ENCODE measurements around the gene CDH4. TPM values are rescaled to one million over a fixed set of nuclear protein-coding genes. Genes with fewer than 3 reads are reported as not detected.

The CDH4 gene
- total and polyA plus RNA-seq, 4 donors = 5.8 to 24.1 (median 17.1) TPM

DNA sequence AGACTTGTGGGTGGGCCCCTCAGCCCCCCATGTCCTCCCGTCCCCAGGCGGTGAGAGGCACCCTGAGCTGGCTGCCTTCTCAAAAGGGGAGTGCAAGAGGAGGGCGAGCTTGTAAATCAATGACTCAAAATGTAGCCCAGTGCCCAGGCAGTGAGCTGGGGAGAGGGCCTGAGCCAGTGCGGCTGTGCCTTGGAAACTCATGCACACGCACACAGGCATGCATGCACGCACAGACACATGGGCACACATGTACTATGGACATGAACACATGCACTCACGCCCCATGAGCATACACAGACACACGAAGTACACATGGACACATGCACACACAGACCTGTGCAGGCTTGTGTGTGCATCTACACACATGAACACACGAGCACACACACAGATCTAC lies 680.1 kb downstream of the CDH4 start:
- Histone ChIP-seq H3K27me3 (ENCODE audit: control insufficient read depth, insufficient read depth, low read length) (no peaks in the 10 kb centered on the region), H3K9me3 (ENCODE audit: control insufficient read depth, insufficient read depth, low read length) (no peaks in the 10 kb centered on the region), H3K4me1 (ENCODE audit: control insufficient read depth, insufficient read depth, low read length) (peaks cover 5% of the 10 kb centered on the region), H3K4me3 (ENCODE audit: low read depth, low read length) (no peak overlapping the region), H3K36me3 (ENCODE audit: control insufficient read depth, insufficient read depth, low read length) (peaks cover 72% of the 10 kb centered on the region), H3K27ac (ENCODE audit: low read depth, low read length) (no peak overlapping the region)
- no peak for DNase-seq (ENCODE audit: low read depth in 4 of 6, low spot score in 6 of 6)
- WGBS (ENCODE audit: insufficient coverage) = 89% methylated on average over 9 of the region's 9 CpGs

DNA sequence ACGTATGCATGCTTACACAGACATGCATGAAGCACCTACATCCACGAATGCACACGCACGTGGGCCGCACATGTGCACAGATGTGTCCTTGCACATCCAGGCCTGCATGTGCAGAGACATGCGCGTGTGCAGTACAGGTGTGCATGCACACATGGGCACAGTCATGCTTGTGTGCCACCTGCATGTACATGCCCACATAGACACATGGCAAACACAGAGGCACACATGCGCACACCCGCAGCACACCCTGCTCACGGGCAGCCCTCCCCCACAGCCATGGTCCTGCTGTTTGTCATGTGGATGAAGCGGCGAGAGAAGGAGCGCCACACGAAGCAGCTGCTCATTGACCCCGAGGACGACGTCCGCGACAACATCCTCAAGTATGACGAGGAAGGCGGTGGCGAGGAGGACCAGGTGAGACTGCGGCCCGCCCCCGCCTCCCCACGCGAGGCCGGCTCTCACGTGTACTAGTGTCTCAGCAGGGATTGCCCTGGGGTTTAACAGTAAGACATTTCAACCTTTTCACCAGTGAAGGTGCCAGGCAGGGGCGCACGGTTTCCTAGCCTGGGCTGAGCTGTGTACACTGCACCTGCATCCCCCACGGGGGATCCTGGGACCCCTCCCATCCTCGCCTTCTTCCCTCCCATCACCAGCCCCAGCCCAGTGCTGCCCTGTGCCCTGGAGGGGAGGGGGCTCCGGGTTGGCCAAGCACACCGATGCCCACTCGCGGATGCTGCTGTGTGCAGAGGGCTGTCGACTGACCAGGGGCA lies 680.8 kb downstream of the CDH4 start:
- WGBS (ENCODE audit: insufficient coverage) = 91% methylated on average over 35 of the region's 38 CpGs
- H3K36me3 ChIP-seq (ENCODE audit: control insufficient read depth, insufficient read depth, low read length) = peaks cover 72% of the 10 kb centered on the region
- no peaks in the 10 kb centered on the region for H3K27me3 ChIP-seq (ENCODE audit: control insufficient read depth, insufficient read depth, low read length)
- H3K4me3 ChIP-seq (ENCODE audit: low read depth, low read length) = no peak overlapping the region
- H3K4me1 ChIP-seq (ENCODE audit: control insufficient read depth, insufficient read depth, low read length) = peaks cover 5% of the 10 kb centered on the region
- no peaks in the 10 kb centered on the region for H3K9me3 ChIP-seq (ENCODE audit: control insufficient read depth, insufficient read depth, low read length)
- no peak for DNase-seq (ENCODE audit: low read depth in 4 of 6, low spot score in 6 of 6)
- H3K27ac ChIP-seq (ENCODE audit: low read depth, low read length) = no peak overlapping the region

DNA sequence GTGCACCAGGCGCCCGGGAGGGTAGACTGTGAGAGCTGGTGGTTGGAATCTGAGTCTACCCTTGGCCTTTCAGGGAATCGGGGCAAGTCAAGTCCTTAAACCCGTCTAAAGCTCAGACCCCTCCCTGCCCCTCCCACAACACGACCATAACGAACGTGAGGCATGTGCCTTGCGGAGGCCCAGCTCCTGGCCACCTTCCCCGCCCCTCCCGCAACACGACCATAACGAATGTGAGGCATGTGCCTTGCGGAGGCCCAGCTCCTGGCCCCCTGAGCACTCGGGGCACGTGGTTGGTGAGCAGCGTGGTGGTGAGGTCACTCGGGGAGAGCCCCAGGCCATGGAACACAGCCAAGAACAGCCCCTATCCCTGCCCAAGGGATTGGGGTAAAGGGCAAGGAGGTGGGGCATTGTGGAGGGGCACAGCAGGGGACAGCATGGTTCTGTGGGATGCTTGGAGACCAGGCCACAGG lies 681.5 kb downstream of the CDH4 start:
- H3K36me3 ChIP-seq (ENCODE audit: control insufficient read depth, insufficient read depth, low read length) = peaks cover 72% of the 10 kb centered on the region
- H3K9me3 ChIP-seq (ENCODE audit: control insufficient read depth, insufficient read depth, low read length) = no peaks in the 10 kb centered on the region
- WGBS (ENCODE audit: insufficient coverage) = 55% methylated on average over 15 of the region's 17 CpGs
- DNase-seq (ENCODE audit: low read depth in 4 of 6, low spot score in 6 of 6) = no peak
- H3K27ac ChIP-seq (ENCODE audit: low read depth, low read length) = no peak overlapping the region
- no peaks in the 10 kb centered on the region for H3K27me3 ChIP-seq (ENCODE audit: control insufficient read depth, insufficient read depth, low read length)
- no peak overlapping the region for H3K4me3 ChIP-seq (ENCODE audit: low read depth, low read length)
- H3K4me1 ChIP-seq (ENCODE audit: control insufficient read depth, insufficient read depth, low read length) = peaks cover 5% of the 10 kb centered on the region

DNA sequence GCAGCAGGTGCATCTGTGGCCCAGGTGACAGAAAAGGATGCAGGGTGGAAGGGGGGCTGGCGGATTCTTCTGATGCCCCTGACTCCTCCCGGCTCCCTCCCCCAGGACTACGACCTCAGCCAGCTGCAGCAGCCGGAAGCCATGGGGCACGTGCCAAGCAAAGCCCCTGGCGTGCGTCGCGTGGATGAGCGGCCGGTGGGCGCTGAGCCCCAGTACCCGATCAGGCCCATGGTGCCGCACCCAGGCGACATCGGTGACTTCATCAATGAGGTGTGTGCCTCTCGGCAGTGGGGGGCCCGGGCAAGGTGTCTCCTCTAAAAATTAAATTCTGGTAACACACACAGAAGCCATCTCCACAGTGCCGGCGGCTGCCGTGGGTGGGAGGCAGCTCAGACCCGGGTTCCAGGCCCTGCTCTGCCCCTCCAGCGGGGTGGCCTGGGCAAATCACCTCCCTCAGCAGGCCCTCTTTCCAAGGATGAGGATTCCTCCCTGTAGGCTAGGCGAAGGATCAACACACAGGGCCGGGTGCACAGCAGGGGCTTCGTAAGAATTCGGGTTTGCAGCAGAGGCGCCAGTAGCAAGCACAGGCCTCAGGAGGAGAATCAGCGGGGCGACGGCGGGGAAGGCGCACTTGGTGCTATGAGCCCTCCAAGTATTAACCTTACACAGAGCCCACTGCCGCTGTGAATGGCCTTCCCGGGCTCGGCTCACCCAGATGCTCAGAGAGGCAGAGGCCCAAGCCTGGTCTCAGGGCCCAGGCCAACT lies 682.1 kb downstream of the CDH4 start:
- 77% methylated on average over 35 of the region's 36 CpGs for WGBS (ENCODE audit: insufficient coverage)
- Histone ChIP-seq H3K27ac (ENCODE audit: low read depth, low read length) (no peak overlapping the region), H3K4me1 (ENCODE audit: control insufficient read depth, insufficient read depth, low read length) (peaks cover 5% of the 10 kb centered on the region), H3K36me3 (ENCODE audit: control insufficient read depth, insufficient read depth, low read length) (peaks cover 77% of the 10 kb centered on the region), H3K27me3 (ENCODE audit: control insufficient read depth, insufficient read depth, low read length) (no peaks in the 10 kb centered on the region), H3K4me3 (ENCODE audit: low read depth, low read length) (no peak overlapping the region), H3K9me3 (ENCODE audit: control insufficient read depth, insufficient read depth, low read length) (no peaks in the 10 kb centered on the region)
- DNase-seq (ENCODE audit: low read depth in 4 of 6, low spot score in 6 of 6) = no peak

DNA sequence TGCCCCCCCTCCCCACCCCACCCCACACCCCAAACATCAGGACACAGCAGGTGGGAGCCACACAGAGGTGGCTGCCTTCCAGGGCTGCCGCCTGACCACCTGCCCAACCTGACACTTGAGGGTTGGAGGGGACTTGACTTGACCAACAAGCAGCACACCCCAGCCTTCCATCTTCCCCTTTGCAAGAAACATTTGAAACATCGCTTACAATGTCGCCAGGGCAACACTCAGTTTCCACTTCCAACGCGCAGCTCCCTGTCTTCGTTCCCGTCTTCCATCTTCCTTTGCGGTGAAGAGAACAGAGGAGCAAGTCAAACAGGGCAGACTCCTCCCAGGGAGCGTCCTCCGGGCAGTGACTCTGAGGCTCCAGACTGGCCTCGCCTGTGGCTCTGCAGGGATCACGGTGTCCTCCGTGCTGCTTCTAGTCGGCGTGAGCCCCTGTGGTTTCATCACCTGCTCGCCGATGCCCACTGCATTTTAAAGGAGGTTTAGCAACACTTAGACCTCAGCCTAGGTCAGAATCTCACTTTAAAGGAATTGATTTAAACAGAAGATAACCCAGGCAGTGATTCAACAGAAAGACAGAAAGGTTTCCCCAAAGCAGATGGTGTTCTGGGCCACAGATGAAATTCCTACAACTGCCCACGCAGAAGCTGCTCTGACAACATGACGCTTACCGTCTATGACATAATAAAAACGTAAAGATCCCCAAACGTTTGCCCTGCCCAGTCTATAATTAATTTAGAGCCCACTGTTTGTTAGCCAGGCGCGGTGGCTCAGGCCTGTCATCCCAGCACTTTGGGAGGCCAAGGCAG lies 682.9 kb downstream of the CDH4 start:
- no peaks in the 10 kb centered on the region for H3K27me3 ChIP-seq (ENCODE audit: control insufficient read depth, insufficient read depth, low read length)
- no peak for DNase-seq (ENCODE audit: low read depth in 4 of 6, low spot score in 6 of 6)
- no peak overlapping the region for H3K27ac ChIP-seq (ENCODE audit: low read depth, low read length)
- WGBS (ENCODE audit: insufficient coverage) = 68% methylated on average over 24 of the region's 24 CpGs
- no peak overlapping the region for H3K4me3 ChIP-seq (ENCODE audit: low read depth, low read length)
- peaks cover 71% of the 10 kb centered on the region for H3K36me3 ChIP-seq (ENCODE audit: control insufficient read depth, insufficient read depth, low read length)
- peaks cover 5% of the 10 kb centered on the region for H3K4me1 ChIP-seq (ENCODE audit: control insufficient read depth, insufficient read depth, low read length)
- H3K9me3 ChIP-seq (ENCODE audit: control insufficient read depth, insufficient read depth, low read length) = no peaks in the 10 kb centered on the region

DNA sequence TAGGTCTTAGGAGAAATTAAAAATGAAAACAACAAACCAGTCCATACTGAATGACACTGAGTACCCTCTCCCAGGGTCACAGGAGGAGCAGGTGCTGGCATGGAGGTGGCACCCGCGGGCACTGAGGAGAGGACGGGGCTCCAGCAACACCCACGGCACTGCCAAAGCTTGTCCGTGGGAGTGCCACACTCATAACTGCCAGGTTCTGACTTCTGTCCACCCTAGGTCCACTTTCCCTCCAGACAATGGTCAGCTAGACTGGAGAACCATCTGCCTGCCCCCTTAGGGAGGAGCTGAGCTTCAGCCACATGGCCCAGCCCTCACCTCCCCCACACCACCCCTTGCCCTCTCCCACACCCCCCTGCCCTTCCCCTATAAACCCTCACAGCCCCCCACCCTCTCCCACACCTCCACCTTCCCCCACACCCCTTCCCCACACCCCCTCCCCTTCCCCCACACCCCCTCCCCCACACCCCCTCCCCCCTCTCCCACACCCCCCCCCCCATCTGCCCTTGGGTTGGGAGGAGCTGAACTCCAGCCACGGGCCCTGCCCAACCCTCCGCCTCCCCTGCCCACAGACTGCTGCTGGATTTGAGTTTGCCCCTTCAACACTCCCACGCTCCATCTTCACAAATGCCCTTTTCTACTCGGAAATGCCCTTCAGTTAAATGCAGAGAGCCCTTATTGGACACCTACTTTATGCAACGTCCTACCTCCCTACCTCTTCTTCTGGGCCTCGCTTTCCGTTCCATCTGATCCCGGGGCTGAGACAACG lies 684.1 kb downstream of the CDH4 start:
- Histone ChIP-seq H3K4me1 (ENCODE audit: control insufficient read depth, insufficient read depth, low read length) (peaks cover 5% of the 10 kb centered on the region), H3K27me3 (ENCODE audit: control insufficient read depth, insufficient read depth, low read length) (no peaks in the 10 kb centered on the region), H3K27ac (ENCODE audit: low read depth, low read length) (no peak overlapping the region), H3K9me3 (ENCODE audit: control insufficient read depth, insufficient read depth, low read length) (no peaks in the 10 kb centered on the region), H3K36me3 (ENCODE audit: control insufficient read depth, insufficient read depth, low read length) (peaks cover 63% of the 10 kb centered on the region), H3K4me3 (ENCODE audit: low read depth, low read length) (no peak overlapping the region)
- DNase-seq (ENCODE audit: low read depth in 4 of 6, low spot score in 6 of 6) = no peak
- WGBS (ENCODE audit: insufficient coverage) = 85% methylated on average over 14 of the region's 14 CpGs

DNA sequence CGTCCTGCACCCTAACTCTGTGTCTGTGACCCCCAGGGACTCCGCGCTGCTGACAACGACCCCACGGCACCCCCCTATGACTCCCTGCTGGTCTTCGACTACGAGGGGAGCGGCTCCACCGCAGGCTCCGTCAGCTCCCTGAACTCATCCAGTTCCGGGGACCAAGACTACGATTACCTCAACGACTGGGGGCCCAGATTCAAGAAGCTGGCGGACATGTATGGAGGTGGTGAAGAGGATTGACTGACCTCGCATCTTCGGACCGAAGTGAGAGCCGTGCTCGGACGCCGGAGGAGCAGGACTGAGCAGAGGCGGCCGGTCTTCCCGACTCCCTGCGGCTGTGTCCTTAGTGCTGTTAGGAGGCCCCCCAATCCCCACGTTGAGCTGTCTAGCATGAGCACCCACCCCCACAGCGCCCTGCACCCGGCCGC lies 684.7 kb downstream of the CDH4 start:
- Histone ChIP-seq H3K4me1 (ENCODE audit: control insufficient read depth, insufficient read depth, low read length) (peaks cover 5% of the 10 kb centered on the region), H3K27ac (ENCODE audit: low read depth, low read length) (no peak overlapping the region), H3K27me3 (ENCODE audit: control insufficient read depth, insufficient read depth, low read length) (no peaks in the 10 kb centered on the region), H3K36me3 (ENCODE audit: control insufficient read depth, insufficient read depth, low read length) (peaks cover 60% of the 10 kb centered on the region), H3K9me3 (ENCODE audit: control insufficient read depth, insufficient read depth, low read length) (no peaks in the 10 kb centered on the region), H3K4me3 (ENCODE audit: low read depth, low read length) (no peak overlapping the region)
- 87% methylated on average over 24 of the region's 29 CpGs for WGBS (ENCODE audit: insufficient coverage)
- no peak for DNase-seq (ENCODE audit: low read depth in 4 of 6, low spot score in 6 of 6)

DNA sequence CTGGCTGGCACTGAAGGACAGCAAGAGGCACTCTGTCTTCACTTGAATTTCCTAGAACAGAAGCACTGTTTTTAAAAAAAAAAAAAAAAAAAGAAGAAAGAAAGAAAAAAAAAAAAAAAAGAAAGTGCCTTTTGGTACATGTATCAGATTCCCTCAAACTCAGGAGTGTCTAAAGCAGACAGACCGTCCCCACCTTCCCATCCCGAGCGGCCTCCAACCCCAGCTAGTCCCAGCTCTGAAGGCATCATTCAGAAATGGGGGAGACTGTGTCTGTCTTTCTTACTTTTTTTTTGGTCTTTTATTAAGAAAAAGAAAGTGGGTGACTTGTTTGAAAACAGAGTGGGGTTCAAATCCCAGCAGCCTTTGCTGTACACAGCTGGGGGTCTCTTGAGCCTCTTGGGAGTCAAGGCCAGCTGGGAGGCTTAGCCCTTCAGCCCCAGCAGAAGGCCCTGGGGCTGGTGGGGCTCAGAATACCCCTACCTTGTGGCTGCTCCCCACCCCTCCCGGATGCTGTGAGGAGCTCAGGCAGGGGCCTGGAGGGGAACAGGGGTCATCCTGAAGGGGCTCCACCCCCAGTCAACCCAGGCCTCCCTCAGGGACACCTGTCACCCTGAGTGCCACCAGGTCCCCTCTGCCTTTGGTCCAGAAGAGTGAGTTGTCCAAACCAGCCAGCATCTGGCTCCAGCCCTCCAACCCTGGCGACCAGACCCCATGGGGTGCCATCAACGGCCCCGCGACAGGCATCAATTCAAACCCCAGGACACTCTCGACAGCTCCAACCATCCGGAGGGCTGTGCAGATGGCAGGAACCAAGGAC lies 685.3 kb downstream of the CDH4 start:
- Histone ChIP-seq H3K4me1 (ENCODE audit: control insufficient read depth, insufficient read depth, low read length) (peaks cover 5% of the 10 kb centered on the region), H3K4me3 (ENCODE audit: low read depth, low read length) (no peak overlapping the region), H3K27me3 (ENCODE audit: control insufficient read depth, insufficient read depth, low read length) (no peaks in the 10 kb centered on the region), H3K36me3 (ENCODE audit: control insufficient read depth, insufficient read depth, low read length) (peaks cover 57% of the 10 kb centered on the region), H3K27ac (ENCODE audit: low read depth, low read length) (no peak overlapping the region), H3K9me3 (ENCODE audit: control insufficient read depth, insufficient read depth, low read length) (no peaks in the 10 kb centered on the region)
- WGBS (ENCODE audit: insufficient coverage) = 63% methylated on average over 7 of the region's 10 CpGs
- no peak for DNase-seq (ENCODE audit: low read depth in 4 of 6, low spot score in 6 of 6)
